Esophagus squamous epithelium (tissue), 5 donors: ENCODE measurements around the gene TTLL3. TPM values are rescaled to one million over a fixed set of nuclear protein-coding genes. Genes with fewer than 3 reads are reported as not detected.

Source experiments
- DNase-seq: peaks from one replicate; lab custom pipeline; 2025; lab: John Stamatoyannopoulos, UW
- H3K27ac ChIP-seq, 4 donors: fragments of 200-600 bp; sonication (generic); one replicate each; pipeline ENCODE4 v1.5.1; 2016 to 2019; ENCODE audit warnings: mild to moderate bottlenecking in 1 of 4
- H3K27me3 ChIP-seq, 4 donors: fragments of 200-600 bp; sonication (generic); 1 replicate in 3 of 4; 2 replicates in 1 of 4; pipeline versions ENCODE4 v1.5.1 to v1.6.0; 2017 to 2021; ENCODE audit warnings: antibody characterized with exemption in 1 of 4
- H3K36me3 ChIP-seq, 3 donors: fragments of 200-600 bp; sonication (generic); one replicate each; pipeline ENCODE4 v1.5.1; 2016 to 2019
- H3K4me1 ChIP-seq, 3 donors: fragments of 200-600 bp; sonication (generic); one replicate each; pipeline ENCODE4 v1.5.1; 2017 to 2019
- H3K4me3 ChIP-seq, 4 donors: fragments of 200-600 bp; sonication (generic); 1 replicate in 3 of 4; 2 replicates in 1 of 4; pipeline ENCODE4 v1.5.1; 2016 to 2019; ENCODE audit warnings: mild to moderate bottlenecking in 2 of 4, moderate library complexity in 1 of 4
- H3K9me3 ChIP-seq, 3 donors: fragments of 200-600 bp; sonication (generic); one replicate each; pipeline ENCODE4 v1.5.1; 2016 to 2019
- POLR2A ChIP-seq, 4 donors: fragments of 450-650 bp; IDR thresholded peaks; one replicate each; pipeline ENCODE4 v1.6.1; 2017; ENCODE audit warnings: antibody characterized with exemption in 4 of 4, mild to moderate bottlenecking in 4 of 4, moderate library complexity in 3 of 4
- WGBS, 2 donors: methylation state at CpG; one replicate each; pipeline ENCODE4 v1.1.5; 2018; 5-methylcytosine and 5-hydroxymethylcytosine counted together
- intact Hi-C: fragments of 100-400 bp; cut with DNase I; formaldehyde crosslinking; loops from one replicate; pipeline ENCODE4 v1.15.0; 2022
- total RNA-seq, 4 donors: library from RNA; depleted of rRNA; stranded (reverse); fragments of >200 nt; gene quantifications; one replicate each; pipeline ENCODE4 v1.1.0, GENCODE V29; 2016
- TF ChIP-seq, protein P1 (sequence below), 6 experiments: fragments of 450-650 bp in 4 of 6; fragments of 200-600 bp in 2 of 6; sonication (generic) in 2 of 6; IDR thresholded peaks; one replicate each; pipeline ENCODE4 v1.5.1; 2016 to 2019; ENCODE audit warnings: antibody characterized with exemption in 6 of 6, mild to moderate bottlenecking in 4 of 6, moderate library complexity in 4 of 6
- donor health status: DM: yes; HTN: yes; CAD: no.

Gene TTLL3
- total RNA-seq, 4 donors from 2014 or later = 7.6 to 29.2 (median 10.2) TPM

DNA sequence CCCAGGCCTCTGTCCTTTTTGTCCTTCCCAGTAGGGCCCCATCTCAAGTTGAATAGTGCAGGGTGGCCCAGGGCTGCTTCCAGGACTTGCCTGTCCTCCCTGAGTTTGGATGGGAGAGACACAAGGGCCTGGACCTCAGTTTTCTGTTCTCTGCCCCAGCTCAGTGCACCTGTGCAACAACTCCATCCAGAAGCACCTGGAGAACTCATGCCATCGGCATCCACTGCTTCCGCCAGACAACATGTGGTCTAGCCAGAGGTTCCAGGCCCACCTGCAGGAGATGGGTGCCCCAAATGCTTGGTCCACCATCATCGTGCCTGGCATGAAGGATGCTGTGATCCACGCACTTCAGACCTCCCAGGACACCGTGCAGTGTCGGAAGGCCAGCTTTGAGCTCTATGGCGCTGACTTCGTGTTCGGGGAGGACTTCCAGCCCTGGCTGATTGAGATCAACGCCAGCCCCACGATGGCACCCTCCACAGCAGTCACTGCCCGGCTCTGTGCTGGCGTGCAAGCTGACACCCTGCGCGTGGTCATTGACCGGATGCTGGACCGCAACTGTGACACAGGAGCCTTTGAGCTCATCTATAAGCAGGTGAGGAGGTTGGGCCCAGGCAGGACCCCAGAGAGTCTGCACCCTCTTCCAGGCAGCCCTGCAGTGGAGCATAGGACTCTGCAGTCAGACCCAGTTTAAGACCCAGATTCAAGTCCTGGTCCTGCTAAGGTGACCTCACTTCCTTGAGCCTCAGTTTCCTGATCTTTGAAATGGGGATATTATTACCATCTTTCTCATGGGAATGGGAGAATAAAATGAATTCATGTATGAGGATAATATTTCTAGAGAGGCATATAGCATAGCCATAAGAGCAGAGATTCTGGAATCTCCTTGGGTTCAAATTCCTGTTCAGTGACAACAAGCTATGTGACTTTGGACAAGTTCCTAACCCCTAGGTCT is 19.0 kb downstream of the TTLL3 start:
- no peak overlapping the region for H3K4me3 ChIP-seq
- TF ChIP-seq, protein P1, sequence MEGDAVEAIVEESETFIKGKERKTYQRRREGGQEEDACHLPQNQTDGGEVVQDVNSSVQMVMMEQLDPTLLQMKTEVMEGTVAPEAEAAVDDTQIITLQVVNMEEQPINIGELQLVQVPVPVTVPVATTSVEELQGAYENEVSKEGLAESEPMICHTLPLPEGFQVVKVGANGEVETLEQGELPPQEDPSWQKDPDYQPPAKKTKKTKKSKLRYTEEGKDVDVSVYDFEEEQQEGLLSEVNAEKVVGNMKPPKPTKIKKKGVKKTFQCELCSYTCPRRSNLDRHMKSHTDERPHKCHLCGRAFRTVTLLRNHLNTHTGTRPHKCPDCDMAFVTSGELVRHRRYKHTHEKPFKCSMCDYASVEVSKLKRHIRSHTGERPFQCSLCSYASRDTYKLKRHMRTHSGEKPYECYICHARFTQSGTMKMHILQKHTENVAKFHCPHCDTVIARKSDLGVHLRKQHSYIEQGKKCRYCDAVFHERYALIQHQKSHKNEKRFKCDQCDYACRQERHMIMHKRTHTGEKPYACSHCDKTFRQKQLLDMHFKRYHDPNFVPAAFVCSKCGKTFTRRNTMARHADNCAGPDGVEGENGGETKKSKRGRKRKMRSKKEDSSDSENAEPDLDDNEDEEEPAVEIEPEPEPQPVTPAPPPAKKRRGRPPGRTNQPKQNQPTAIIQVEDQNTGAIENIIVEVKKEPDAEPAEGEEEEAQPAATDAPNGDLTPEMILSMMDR (IDR thresholded peaks at IDR 0.05) = no peak
- TF ChIP-seq POLR2A (IDR thresholded peaks at IDR 0.05) = no peak
- no peak for DNase-seq
- H3K9me3 ChIP-seq = no peaks in the 10 kb centered on the region
- H3K27ac ChIP-seq = no peak overlapping the region
- no peaks in the 10 kb centered on the region for H3K27me3 ChIP-seq
- peaks cover 0 to 60% (median 14%) of the 10 kb centered on the region in 3 donors for H3K36me3 ChIP-seq
- intact Hi-C loops = no loop called here
- no peaks in the 10 kb centered on the region for H3K4me1 ChIP-seq
- WGBS, 2 donors = 50 to 98% methylated on average over 1 to 8 of the region's 17 CpGs

DNA sequence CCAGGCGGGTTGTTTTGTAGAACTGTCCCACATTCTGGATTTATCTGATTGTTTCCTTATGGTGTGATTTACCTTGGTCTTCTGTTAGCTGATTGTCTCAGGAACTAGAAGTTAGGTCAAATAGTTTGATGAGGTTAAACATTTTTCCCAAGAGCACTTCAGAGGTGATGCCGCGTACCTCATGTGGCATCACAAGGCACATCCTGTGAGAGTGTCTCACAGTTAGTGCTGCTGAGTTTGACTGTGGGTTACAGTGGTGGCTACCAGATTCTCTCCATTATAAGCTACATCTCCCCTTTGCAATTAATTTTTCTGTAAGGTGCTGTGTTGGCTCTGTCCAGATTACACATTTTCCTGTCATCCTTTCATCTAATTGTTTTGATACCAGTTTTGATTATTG is 21.2 kb downstream of the TTLL3 start:
- H3K36me3 ChIP-seq = peaks cover 0 to 82% (median 14%) of the 10 kb centered on the region in 3 donors

DNA sequence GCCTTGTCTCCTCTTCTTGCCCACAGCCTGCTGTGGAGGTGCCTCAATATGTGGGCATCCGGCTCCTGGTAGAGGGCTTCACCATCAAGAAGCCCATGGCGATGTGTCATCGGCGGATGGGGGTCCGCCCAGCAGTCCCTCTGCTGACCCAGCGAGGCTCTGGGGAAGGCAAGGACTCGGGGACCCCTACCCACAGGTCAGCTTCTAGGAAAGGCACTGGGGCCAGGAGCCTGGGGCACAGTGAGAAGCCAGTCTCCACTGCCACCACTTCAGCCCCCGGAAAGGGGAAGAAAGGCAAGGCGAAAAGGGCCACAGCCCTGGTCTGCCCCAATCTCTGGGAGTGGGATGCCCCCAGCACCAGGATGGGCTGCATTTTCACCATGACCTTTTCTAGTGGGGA is 23.0 kb downstream of the TTLL3 start:
- H3K4me3 ChIP-seq = no peak overlapping the region
- peaks cover 0 to 83% (median 14%) of the 10 kb centered on the region in 3 donors for H3K36me3 ChIP-seq
- TF ChIP-seq, protein P1 (IDR thresholded peaks at IDR 0.05) = no peak
- no peak for TF ChIP-seq POLR2A (IDR thresholded peaks at IDR 0.05)
- no peaks in the 10 kb centered on the region for H3K4me1 ChIP-seq
- WGBS, 2 donors = 81 to 82% methylated on average over 3 to 6 of the region's 9 CpGs
- no peak overlapping the region for H3K27ac ChIP-seq
- H3K9me3 ChIP-seq = no peaks in the 10 kb centered on the region
- DNase-seq = no peak
- H3K27me3 ChIP-seq = no peaks in the 10 kb centered on the region
- intact Hi-C loops = no loop called here

More for the DNA sequence above, 21.2 kb downstream of the TTLL3 start:
- no peaks in the 10 kb centered on the region for H3K4me1 ChIP-seq
- intact Hi-C loops = no loop called here
- H3K27me3 ChIP-seq = no peaks in the 10 kb centered on the region
- no peak for TF ChIP-seq POLR2A (IDR thresholded peaks at IDR 0.05)
- TF ChIP-seq, protein P1 (IDR thresholded peaks at IDR 0.05) = no peak
- no peak for DNase-seq
- WGBS, 2 donors = 94 to 97% methylated on average over 3 of the region's 3 CpGs
- no peaks in the 10 kb centered on the region for H3K9me3 ChIP-seq
- H3K4me3 ChIP-seq = no peak overlapping the region
- no peak overlapping the region for H3K27ac ChIP-seq

DNA sequence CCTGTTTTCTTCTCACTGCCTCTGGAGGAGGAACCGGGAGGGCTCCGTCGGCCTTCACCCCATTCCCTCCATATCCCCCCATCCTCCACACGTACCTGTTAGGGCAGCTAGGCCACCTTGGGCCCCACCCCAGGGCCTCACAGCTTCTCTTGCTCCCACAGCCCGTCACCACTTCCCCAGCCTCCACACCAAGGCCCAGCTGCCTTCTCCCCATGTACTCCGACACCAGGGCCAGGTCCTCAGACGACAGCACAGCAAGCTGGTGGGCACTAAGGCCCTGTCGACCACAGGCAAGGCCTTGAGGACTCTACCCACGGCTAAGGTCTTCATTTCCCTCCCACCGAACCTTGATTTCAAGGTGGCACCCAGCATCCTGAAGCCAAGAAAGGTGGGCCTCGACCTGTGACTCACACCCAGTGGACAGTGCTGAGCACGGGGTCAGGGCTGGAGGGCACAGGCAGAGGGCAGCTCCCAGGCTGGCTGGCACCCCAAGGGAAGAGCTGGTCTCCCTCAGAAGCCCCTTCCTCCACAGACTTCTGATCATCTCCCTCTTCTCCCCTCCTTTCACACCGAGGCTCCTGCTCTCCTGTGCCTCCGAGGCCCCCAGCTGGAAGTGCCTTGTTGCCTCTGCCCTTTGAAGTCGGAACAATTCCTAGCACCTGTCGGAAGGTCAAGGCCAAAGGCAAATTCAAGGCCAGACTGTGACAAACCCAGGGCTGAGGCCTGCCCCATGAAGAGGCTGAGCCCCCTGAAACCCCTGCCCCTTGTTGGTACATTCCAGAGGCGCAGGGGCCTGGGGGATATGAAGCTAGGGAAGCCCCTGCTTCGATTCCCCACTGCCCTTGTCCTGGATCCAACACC is 24.7 kb downstream of the TTLL3 start:
- Histone ChIP-seq H3K4me1 (no peaks in the 10 kb centered on the region), H3K4me3 (no peak overlapping the region), H3K27me3 (no peaks in the 10 kb centered on the region), H3K27ac (no peak overlapping the region), H3K36me3 (peaks cover 0 to 86% (median 13%) of the 10 kb centered on the region in 3 donors), H3K9me3 (no peaks in the 10 kb centered on the region)
- DNase-seq = no peak
- no peak for TF ChIP-seq POLR2A (IDR thresholded peaks at IDR 0.05)
- TF ChIP-seq, protein P1 (IDR thresholded peaks at IDR 0.05) = no peak
- intact Hi-C loops = no loop called here
- WGBS, 2 donors = 82 to 90% methylated on average over 11 to 12 of the region's 18 CpGs
